Activated T-cell treated with anti-CD3 and anti-CD28 coated beads, Interleukin-2, amount 50 U/mL, for 48 hours (primary cell): Measurements from ENCODE around the gene ACOX1.
"Not testable (repeated sequence)": the region's sequence is repeated elsewhere in the genome, so short reads cannot be mapped to it uniquely, and the experiment has no call there.

Source experiments
- DNase-seq, 2 experiments: peaks; one replicate each; pipeline ENCODE4 v3.0.0-alpha.2; 2020

ACOX1 gene

GRCh38 chr17:75979705-75980187 is 780 bp upstream of the ACOX1 start:
- no peak for DNase-seq

DNA sequence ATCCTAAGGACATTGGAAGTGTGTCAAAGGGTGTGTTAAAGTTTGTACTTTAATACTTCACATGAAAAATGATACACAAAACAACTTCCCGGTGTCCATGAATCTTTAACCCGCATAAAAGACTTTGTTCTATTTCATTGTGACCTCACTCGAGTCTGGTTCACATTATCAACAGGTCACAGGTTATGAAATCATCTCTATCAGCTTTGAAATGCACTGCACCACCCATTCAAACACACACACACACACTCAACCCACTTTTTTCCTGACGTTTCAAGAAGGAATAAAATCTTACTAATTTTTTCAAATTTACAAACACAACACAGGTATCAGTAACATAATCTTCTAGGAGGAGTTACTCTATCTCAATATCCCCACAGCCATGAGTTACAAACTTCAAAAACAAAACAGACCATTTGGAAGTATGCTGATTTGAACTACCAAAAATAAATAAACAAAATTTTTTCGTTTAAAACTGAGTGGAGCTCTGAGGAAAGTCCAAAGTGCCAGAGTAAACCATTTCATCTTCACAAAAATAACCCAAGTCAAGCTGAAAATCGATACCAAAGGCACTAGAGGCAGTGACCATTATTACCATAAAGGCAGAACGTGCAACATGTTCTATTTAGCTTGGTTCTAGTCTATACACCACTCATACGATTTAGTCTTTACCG is 2.7 kb downstream of the ACOX1 start:
- no peak for DNase-seq

- DNase-seq = no peak
Observed at GRCh38 chr17:75975757-75976174, 3.2 kb downstream of the ACOX1 start.

GRCh38 chr17:75975187-75975586 is 3.8 kb downstream of the ACOX1 start:
- DNase-seq = not testable (repeated sequence)

GRCh38 chr17:75970626-75971025 is 8.3 kb downstream of the ACOX1 start:
- no peak for DNase-seq

- DNase-seq = no peak
Observed at GRCh38 chr17:75970011-75970523, 8.9 kb downstream of the ACOX1 start.

DNA sequence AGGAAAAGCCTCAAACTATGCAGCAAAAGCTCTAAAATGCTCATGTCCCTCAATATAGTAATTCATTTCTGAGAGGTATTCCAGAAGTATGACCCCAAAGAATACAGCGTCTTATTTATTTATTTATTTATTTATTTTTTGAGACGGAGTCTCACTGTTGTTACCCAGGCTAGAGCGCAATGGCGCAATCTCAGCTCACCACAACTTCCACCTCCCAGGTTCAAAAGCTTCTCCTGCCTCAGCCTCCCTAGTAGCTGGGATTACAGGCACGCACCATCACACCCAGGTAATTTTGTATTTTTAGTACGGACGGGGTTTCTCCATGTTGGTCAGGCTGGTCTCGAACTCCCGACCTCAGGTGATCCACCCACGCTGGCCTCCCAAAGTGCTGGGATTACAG is 9.9 kb downstream of the ACOX1 start:
- DNase-seq = not testable (repeated sequence)

DNA sequence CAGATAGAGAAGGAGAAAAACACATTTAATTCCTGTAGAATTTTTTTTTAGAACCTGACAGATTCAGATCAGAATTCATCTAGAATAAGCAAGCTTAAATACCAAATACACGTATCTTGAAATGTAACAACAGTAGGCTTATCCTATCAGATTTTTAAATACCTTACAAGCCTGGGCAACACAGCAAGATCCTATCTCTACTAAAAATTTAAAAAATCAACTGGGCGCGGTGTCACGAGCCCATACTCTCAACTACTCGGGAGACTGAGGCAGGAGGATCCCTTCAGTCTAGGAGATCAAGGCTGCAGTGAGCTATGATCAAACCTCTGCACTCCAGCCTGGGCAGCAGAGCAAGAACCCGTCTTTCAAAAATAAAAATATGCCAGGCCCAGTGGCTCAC is 13.5 kb downstream of the ACOX1 start:
- no peak for DNase-seq

DNA sequence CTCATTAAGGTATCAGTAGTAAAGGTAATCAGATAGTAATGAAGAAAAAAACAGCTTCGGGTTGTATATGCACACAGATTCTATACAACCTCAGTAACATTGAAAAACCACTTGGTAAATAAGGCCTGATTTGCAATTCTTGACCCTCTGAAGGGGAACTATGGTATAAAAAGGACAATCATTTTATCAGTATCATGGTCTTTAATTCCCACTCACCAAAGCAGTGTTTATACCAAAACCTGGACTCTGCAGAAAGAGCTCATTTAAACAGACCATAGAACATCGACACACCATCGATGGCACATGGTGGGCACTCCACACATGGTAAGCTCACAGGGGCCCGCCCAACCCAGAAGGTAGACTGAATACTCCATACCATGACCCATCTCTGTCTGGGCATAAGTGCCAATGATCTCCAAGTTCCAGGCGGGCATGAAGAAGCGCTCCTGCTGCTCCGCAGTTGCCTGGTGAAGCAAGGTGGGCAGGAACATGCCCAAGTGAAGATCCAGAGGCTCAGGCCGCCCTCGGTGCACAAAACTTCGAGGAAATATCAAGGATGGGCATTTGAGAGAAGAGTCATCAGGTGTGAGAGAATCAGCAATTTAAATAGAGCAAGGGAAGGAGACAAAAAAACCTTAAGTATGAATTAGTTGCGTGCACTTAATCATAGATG is 19.0 kb downstream of the ACOX1 start:
- DNase-seq = no peak

DNA sequence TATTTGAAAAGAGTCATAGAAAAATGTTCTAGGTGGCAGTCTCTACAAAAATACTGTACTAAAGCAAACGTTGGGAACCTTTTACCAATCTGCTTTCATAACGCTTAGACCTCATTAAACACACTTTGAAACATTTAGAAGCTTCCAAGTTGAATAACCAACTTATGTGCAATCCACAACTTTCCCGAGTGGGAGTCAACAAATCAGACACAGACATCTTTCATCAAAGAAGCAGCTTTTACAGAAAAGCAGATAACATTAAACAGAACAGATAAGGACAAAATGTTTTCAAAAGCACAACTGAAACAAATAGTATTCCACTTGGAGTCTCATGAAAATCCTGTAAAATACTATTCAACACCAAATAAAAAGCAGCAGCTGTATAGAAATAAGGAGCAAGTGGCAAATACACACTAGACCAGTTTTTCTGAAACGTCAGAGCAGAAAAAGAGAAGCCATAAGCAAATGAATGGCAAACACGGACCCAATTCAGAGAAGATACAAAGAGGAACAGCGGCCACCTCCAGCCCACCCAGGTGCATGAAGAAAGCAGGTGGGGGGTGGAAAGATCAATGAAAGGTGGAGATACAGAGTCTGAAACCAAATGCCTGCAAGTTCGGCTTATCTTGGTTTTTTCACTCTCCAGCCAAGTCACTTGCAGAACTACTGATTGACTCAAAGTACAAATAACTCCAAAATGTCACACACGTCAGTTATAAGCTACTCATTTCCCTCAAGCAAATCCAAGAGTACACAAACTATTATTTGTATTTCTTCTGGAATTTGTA is 19.7 kb downstream of the ACOX1 start:
- no peak for DNase-seq

GRCh38 chr17:75950855-75951554 is 28.0 kb downstream of the ACOX1 start:
- no peak for DNase-seq

GRCh38 chr17:75950421-75950820 is 28.5 kb downstream of the ACOX1 start:
- DNase-seq = no peak

- no peak for DNase-seq
Observed at GRCh38 chr17:75945211-75945610, 33.8 kb downstream of the ACOX1 start.

DNA sequence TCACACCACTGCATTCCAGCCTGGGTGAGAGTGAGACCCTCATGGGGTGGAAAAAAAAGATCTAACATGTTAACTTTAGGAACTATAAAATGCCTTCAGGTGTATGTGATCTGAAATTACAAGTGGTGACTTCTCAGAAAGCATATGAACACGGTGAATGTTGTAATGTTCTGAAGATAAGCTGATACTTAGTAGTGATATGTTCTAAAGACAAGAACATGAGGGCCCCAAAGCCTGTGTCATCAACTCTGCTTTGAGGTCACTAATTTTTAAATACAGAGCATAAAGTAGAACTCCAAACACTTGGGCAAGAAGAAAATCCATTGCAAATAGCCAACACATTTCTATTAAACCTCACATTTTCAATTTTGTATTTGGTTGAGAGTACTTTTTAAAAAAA is 35.5 kb downstream of the ACOX1 start:
- DNase-seq = no peak

DNA sequence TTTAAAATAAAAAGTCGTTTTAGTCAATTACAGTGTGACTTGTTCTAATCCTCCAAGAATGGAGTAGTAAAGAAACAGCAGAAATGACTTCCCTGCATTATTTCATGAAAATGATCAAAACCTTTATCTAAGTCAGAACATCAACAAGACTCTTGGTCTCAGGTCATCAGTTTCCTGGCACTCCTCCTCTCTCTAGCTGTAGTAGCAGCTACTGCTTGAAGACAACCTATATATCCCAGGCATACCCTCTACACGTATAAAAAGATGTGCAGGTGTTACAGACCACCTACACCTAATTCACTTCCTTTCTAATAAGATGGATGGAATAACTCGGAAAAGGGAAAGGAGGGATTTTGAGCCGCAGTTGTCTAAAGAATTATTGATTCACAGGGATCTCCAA is 36.5 kb downstream of the ACOX1 start:
- DNase-seq = no peak

DNA sequence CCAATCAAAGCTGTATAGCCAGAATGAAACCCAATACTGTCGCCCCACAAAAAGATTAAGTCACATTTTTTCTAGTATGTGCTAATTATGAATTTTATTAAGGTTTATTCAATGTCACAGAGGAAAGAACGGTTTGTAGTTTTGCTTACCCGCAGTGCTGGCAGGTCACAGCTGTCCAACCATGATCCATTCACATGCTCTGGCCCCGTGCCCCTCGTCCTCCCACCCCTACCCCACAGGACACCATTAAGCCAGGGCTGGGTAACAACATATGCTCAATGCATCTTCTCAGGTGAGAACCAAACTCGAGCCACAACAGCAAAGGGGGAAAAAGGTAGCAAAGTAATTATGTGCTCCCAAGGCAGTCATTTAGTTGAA is 37.5 kb downstream of the ACOX1 start:
- DNase-seq = peak in 1 of 2 experiments; percentile 20

GRCh38 chr17:75940727-75941441 is 38.1 kb downstream of the ACOX1 start, which contains the start of gene FBF1:
FBF1 (minus strand) TSS chr17:75941042; CDS start chr17:75938149, 2,893 bp downstream.
- DNase-seq = peak; percentile 92

GRCh38 chr17:75937652-75938051 is 41.3 kb downstream of the ACOX1 start:
- no peak for DNase-seq

DNA sequence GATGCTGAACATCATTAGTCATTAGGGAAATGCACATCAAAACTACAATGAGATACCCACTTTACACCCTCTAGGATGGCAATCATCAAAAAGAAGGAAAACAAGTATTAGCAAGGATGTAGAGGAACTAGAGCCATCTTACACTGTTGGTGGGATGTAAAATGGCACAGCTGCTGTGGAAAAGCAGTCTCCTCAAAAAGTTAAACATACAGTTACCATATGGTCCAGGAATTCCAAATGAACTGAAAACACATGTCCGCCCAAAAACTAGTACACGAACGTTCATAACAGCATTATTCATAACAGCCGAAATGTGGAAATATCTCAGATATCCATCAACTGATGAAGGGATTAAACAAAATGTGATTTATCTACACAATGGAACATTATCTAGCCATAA is 45.2 kb downstream of the ACOX1 start:
- no peak for DNase-seq

DNA sequence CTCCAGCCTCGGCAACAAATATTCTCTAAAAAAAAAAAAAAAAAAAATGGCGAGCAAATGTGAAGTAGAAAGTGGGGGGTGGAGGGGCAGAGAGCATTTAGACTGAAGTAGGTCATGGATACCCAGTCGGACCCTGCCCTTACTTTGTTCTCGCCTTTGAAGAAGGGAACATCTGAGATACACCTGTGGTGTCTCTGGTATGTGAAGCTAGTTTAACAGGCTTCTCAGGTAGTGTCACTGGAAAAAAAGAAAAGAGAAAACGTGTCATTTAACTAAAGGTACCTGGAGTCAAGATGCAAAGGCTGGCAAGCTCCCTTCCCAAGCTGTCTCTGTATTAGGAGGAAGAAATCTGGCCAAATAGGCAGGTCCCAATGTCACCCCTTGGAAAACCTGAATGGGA is 46.1 kb downstream of the ACOX1 start:
- no peak for DNase-seq

GRCh38 chr17:75931062-75931461 is 47.9 kb downstream of the ACOX1 start:
- no peak for DNase-seq

GRCh38 chr17:75927286-75927922 is 51.6 kb downstream of the ACOX1 start:
- DNase-seq = no peak
